WI38 (cell line): ENCODE data around the gene GPR173.

Source experiments
- H3K4me3 ChIP-seq: 2 replicates; pipeline ENCODE4 v1.5.1; 2011; ENCODE audit warnings: low read depth, mild to moderate bottlenecking, control low read depth, low read length
- TF ChIP-seq, protein P1 (sequence below): IDR thresholded peaks from 2 replicates; pipeline ENCODE4 v1.5.1; 2012; ENCODE audit warnings: low read depth, mild to moderate bottlenecking, control low read depth, low read length

The GPR173 gene

DNA sequence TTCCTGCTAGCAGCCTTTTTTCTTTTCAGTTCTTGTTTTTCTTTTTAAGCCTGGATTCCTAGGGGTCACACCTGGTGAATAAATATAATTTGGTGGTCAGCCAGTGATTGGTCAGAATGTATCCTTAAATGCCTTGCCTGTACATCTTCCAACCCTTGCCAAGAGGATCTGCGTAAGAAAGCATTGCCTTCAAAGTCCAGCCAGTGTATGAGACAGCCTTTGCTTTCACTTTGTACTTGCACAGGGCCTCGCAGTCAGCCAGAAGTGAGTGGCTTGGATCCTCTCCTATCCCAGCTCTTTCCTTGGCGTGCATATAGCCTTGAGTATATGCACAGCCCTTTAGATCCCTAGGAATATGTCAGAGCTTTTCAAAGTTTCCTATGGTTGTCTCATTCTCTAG, 67.5 kb downstream of the GPR173 start:
- H3K4me3 ChIP-seq: peak overlapping the region; percentile 11
- TF ChIP-seq, protein P1, sequence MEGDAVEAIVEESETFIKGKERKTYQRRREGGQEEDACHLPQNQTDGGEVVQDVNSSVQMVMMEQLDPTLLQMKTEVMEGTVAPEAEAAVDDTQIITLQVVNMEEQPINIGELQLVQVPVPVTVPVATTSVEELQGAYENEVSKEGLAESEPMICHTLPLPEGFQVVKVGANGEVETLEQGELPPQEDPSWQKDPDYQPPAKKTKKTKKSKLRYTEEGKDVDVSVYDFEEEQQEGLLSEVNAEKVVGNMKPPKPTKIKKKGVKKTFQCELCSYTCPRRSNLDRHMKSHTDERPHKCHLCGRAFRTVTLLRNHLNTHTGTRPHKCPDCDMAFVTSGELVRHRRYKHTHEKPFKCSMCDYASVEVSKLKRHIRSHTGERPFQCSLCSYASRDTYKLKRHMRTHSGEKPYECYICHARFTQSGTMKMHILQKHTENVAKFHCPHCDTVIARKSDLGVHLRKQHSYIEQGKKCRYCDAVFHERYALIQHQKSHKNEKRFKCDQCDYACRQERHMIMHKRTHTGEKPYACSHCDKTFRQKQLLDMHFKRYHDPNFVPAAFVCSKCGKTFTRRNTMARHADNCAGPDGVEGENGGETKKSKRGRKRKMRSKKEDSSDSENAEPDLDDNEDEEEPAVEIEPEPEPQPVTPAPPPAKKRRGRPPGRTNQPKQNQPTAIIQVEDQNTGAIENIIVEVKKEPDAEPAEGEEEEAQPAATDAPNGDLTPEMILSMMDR: no peak

DNA sequence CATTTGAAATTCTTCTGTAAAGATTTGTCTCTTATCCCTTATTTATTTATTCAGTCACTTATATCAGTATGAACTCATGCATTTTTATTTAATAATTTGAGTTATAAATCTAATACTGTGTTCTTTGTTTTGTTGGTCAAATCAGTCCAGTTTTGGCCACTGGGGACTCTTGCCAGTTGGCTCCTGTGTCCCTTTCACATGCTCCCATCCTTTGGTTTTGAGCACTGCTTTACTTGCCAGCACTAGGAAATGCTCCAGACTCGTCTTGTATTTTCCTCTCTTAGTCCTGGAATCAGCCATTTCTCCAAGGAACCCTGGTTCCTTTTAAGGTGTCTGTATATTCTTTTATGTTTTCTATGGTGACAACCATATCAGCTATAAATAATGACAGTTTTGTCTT, 73.4 kb downstream of the GPR173 start:
- TF ChIP-seq, protein P1: no peak
- H3K4me3 ChIP-seq: no peak overlapping the region

DNA sequence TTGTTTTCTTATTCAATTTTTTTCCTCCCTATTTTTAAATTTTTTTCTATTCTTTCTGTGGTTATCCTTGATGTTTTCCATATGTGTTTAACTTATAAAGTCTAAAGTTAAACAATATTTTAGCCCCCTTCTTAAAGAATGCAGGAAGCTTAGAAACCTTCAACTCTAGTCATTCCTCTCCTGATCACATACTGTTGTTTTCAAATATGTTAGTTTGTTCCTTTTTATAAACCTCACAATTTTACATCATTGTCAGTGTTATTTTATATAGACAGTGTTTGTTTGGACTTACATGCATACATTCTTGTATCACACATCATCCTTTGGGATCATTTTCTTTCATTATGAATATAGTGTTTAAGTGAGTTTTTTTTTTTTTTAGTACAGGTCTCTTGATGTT, 76.9 kb downstream of the GPR173 start:
- TF ChIP-seq, protein P1: no peak
- no peak overlapping the region for H3K4me3 ChIP-seq

GRCh38 chrX:53126377-53126776, 77.8 kb downstream of the GPR173 start:
- TF ChIP-seq, protein P1: no peak
- H3K4me3 ChIP-seq: no peak overlapping the region

DNA sequence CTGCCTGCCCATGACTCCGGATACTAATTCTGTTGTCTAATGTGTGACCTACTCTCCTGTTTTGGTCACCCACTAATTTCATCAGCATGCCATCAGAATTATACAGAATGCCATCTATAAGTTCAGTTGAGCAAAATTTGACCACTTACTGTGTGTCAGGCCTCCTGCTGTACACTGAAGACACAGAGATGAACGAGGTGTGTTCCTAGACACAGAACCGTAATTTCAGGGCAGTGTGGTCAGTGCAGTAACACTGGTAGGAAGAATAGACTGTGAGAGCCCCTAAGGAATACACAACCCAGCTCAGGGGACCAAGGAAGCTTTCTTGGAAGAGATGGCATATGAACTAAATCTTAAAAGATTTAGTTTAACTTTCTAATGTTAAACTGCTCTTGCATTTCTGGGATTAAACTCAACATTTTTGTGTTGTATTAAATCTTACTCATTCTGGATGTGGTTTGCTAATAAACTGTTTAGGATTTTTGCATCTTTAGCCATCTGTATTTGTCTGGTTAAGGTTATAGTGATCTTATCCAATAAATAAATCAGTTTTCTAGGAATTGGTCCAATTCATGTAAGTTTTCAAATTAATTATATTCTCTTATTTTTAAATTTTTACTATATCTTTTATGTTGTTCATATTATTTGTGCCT, 79.6 kb downstream of the GPR173 start:
- peak overlapping the region; percentile 22 for H3K4me3 ChIP-seq
- TF ChIP-seq, protein P1: no peak
